Parathyroid adenoma (tissue), 2 donors: ENCODE measurements around the gene REG3G.

Experiments used
- H2AFZ ChIP-seq: fragments of 300-600 bp; sonication (generic); one replicate; pipeline ENCODE4 v1.7.0; 2017; ENCODE audit warnings: antibody characterized with exemption, mild to moderate bottlenecking
- H3K27ac ChIP-seq: fragments of 300-600 bp; sonication (generic); one replicate; pipeline ENCODE4 v1.7.0; 2017
- H3K27me3 ChIP-seq: fragments of 300-600 bp; sonication (generic); one replicate; pipeline ENCODE4 v1.7.0; 2017; ENCODE audit warnings: low read length; ENCODE audit not compliant: control insufficient read depth, insufficient read depth
- H3K36me3 ChIP-seq: fragments of 300-600 bp; sonication (generic); one replicate; pipeline ENCODE4 v1.7.0; 2017; ENCODE audit warnings: low read length; ENCODE audit not compliant: control insufficient read depth, insufficient read depth
- H3K4me1 ChIP-seq: fragments of 300-600 bp; sonication (generic); one replicate; pipeline ENCODE4 v1.7.0; 2017; ENCODE audit warnings: control low read depth
- H3K4me2 ChIP-seq: fragments of 300-600 bp; sonication (generic); one replicate; pipeline ENCODE4 v1.7.0; 2017; ENCODE audit warnings: low read length
- H3K4me3 ChIP-seq: fragments of 300-600 bp; sonication (generic); one replicate; pipeline ENCODE4 v1.7.0; 2017; ENCODE audit warnings: low read depth, low read length
- H3K79me2 ChIP-seq: fragments of 300-600 bp; sonication (generic); one replicate; pipeline ENCODE4 v1.7.0; 2017; ENCODE audit warnings: control low read depth
- H3K9ac ChIP-seq: fragments of 300-600 bp; sonication (generic); one replicate; pipeline ENCODE4 v1.7.0; 2017; ENCODE audit warnings: mild to moderate bottlenecking
- H3K9me3 ChIP-seq: fragments of 300-600 bp; sonication (generic); one replicate; pipeline ENCODE4 v1.7.0; 2017; ENCODE audit warnings: low read length; ENCODE audit not compliant: control insufficient read depth
- TF ChIP-seq, protein P1 (sequence below): fragments of 300-600 bp; sonication (generic); IDR thresholded peaks from one replicate; pipeline ENCODE4 v1.7.0; 2017; ENCODE audit warnings: antibody characterized with exemption, mild to moderate bottlenecking
- donor health status: primary hyperparathyroidism.

Gene REG3G

DNA sequence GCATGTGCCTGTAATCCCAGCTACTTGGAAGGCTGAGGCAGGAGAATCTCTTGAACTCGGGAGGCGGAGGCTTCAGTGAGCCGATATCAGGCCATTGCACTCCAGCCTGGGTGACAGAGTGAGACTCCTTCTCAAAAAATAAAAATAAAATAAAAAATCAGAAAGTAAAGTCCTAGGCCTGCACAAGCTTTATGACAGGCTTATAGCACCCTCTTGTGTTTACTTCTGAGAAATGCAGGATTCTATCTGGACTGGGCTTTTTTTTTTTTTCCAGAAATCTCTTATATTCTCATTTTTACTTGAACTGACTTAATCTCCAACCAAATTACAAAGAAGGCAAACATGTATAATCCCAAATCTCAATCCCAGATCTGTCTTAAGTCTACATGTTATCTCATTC lies 26.1 kb upstream of the REG3G start:
- Histone ChIP-seq H3K27ac (no peak overlapping the region), H2AFZ (peak overlapping the region; percentile 28), H3K27me3 (no peaks in the 10 kb centered on the region), H3K36me3 (no peaks in the 10 kb centered on the region), H3K9me3 (no peaks in the 10 kb centered on the region), H3K4me2 (no peak overlapping the region), H3K4me3 (no peak overlapping the region), H3K9ac (no peak overlapping the region), H3K79me2 (no peaks in the 10 kb centered on the region), H3K4me1 (peaks cover 5% of the 10 kb centered on the region)
- TF ChIP-seq, protein P1, sequence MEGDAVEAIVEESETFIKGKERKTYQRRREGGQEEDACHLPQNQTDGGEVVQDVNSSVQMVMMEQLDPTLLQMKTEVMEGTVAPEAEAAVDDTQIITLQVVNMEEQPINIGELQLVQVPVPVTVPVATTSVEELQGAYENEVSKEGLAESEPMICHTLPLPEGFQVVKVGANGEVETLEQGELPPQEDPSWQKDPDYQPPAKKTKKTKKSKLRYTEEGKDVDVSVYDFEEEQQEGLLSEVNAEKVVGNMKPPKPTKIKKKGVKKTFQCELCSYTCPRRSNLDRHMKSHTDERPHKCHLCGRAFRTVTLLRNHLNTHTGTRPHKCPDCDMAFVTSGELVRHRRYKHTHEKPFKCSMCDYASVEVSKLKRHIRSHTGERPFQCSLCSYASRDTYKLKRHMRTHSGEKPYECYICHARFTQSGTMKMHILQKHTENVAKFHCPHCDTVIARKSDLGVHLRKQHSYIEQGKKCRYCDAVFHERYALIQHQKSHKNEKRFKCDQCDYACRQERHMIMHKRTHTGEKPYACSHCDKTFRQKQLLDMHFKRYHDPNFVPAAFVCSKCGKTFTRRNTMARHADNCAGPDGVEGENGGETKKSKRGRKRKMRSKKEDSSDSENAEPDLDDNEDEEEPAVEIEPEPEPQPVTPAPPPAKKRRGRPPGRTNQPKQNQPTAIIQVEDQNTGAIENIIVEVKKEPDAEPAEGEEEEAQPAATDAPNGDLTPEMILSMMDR = peak; percentile 46

DNA sequence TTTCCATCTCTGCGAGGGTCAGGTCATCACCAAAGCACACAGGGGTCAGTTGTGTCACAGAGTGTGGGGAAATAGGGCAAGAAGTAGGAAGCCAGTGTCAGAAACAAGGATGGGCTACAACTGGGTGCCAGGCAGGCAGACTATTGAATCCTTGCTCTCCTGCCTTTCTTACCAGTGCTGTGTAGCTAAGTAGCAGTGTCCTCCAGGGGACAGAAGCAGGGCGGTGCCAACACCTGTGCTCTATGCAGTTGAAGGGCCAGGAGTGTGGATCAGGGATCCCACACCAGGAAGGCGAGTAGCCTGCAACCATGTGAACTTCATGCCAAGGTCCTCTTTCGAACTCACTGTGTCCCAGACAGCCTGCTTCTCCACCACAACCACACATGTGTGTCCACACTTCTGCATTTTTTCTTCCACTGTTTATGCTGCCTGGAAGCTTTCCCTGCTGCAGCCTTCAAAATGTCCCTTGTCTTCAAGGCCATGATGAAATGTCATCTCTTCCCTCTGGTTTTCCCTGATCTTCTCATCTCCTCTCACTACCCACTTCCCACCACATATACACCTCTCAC lies 25.4 kb upstream of the REG3G start:
- no peak overlapping the region for H3K4me3 ChIP-seq
- H2AFZ ChIP-seq = no peak overlapping the region

DNA sequence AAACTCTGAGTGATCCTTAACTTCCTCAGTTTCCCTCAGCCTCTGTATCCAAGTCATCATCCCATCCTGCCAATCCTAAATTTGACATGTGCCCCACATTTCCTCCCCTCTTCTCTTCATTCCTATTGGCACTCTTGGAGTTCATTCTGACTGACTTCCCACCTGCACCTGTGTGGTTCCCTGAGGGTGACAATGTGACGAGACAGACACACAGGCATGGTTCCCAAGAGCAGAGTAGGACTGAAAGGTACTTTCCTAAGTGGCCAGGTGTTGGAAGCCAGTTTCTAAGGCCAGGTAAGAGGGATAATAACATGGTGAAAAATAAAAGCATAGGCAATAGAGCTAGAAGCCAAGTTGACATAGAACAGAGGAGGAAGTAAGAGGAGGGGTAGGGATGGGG lies 24.2 kb upstream of the REG3G start:
- H3K4me1 ChIP-seq = peaks cover 17% of the 10 kb centered on the region
- H3K4me3 ChIP-seq = no peak overlapping the region
- no peak overlapping the region for H3K9ac ChIP-seq
- no peaks in the 10 kb centered on the region for H3K79me2 ChIP-seq
- H3K4me2 ChIP-seq = no peak overlapping the region
- no peaks in the 10 kb centered on the region for H3K27me3 ChIP-seq
- no peak overlapping the region for H3K27ac ChIP-seq
- no peaks in the 10 kb centered on the region for H3K9me3 ChIP-seq
- TF ChIP-seq, protein P1 = no peak
- no peaks in the 10 kb centered on the region for H3K36me3 ChIP-seq
- no peak overlapping the region for H2AFZ ChIP-seq

More for the DNA sequence above, 25.4 kb upstream of the REG3G start:
- TF ChIP-seq, protein P1 = no peak
- H3K27ac ChIP-seq = no peak overlapping the region
- no peak overlapping the region for H3K4me2 ChIP-seq
- peaks cover 10% of the 10 kb centered on the region for H3K4me1 ChIP-seq
- H3K27me3 ChIP-seq = no peaks in the 10 kb centered on the region
- H3K79me2 ChIP-seq = no peaks in the 10 kb centered on the region
- no peak overlapping the region for H3K9ac ChIP-seq
- H3K9me3 ChIP-seq = no peaks in the 10 kb centered on the region
- H3K36me3 ChIP-seq = no peaks in the 10 kb centered on the region

DNA sequence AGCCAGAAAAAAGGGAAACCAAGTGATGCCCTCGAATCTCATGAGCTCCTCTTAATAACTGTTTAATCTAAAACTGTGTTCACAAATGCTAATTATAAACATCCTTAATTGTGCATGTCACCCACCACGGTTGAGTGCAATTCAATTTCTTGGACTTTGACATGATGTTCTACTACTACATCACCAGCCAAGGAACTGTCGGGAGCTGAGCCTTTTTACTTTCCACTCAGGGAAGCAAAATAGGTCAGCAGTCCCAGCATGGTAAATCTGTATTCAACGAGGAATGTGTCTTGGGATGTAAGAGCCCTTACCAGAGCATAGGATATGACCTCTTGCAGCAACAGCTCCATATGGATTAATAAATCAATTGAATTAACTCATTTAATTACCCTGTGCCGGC lies 20.8 kb upstream of the REG3G start:
- Histone ChIP-seq H3K27me3 (no peaks in the 10 kb centered on the region), H3K27ac (no peak overlapping the region), H3K4me1 (peaks cover 12% of the 10 kb centered on the region), H3K4me2 (no peak overlapping the region), H3K36me3 (no peaks in the 10 kb centered on the region), H3K79me2 (no peaks in the 10 kb centered on the region), H3K9ac (no peak overlapping the region), H3K4me3 (no peak overlapping the region), H2AFZ (peak overlapping the region; percentile 79), H3K9me3 (no peaks in the 10 kb centered on the region)
- TF ChIP-seq, protein P1 = no peak

DNA sequence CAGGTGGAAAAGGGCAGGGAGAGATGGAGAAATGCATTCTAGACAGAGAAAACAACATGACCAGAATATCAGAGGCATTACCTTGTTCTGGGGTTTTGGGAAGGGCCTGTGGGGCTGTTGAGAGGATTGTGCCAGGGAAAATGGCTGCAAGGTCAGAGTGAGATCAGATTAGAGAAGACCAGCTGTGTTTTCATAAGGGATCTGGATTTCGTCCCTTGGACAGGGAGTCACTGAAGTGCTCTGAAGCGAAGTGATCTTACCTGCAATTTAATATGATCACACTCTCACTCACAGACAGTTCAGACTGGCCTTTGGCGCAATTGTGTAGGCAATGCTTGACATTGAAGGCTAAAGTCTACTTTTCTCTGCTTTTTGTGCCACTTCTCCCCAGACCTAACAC lies 20.3 kb upstream of the REG3G start:
- peaks cover 12% of the 10 kb centered on the region for H3K4me1 ChIP-seq
- H3K9ac ChIP-seq = no peak overlapping the region
- no peaks in the 10 kb centered on the region for H3K36me3 ChIP-seq
- H3K27ac ChIP-seq = no peak overlapping the region
- TF ChIP-seq, protein P1 = no peak
- no peak overlapping the region for H3K4me2 ChIP-seq
- no peaks in the 10 kb centered on the region for H3K27me3 ChIP-seq
- H3K4me3 ChIP-seq = no peak overlapping the region
- H3K9me3 ChIP-seq = no peaks in the 10 kb centered on the region
- peak overlapping the region; percentile 79 for H2AFZ ChIP-seq
- H3K79me2 ChIP-seq = no peaks in the 10 kb centered on the region
